Esophagus squamous epithelium (tissue), 5 donors: ENCODE measurements around the gene WLS. TPM values are rescaled to one million over a fixed set of nuclear protein-coding genes. Genes with fewer than 3 reads are reported as not detected.

Source experiments
- DNase-seq: peaks from one replicate; lab custom pipeline; 2025; lab: John Stamatoyannopoulos, UW
- H3K27ac ChIP-seq, 4 donors: fragments of 200-600 bp; sonication (generic); one replicate each; pipeline ENCODE4 v1.5.1; 2016 to 2019; ENCODE audit warnings: mild to moderate bottlenecking in 1 of 4
- H3K27me3 ChIP-seq, 4 donors: fragments of 200-600 bp; sonication (generic); 1 replicate in 3 of 4; 2 replicates in 1 of 4; pipeline versions ENCODE4 v1.5.1 to v1.6.0; 2017 to 2021; ENCODE audit warnings: antibody characterized with exemption in 1 of 4
- H3K36me3 ChIP-seq, 3 donors: fragments of 200-600 bp; sonication (generic); one replicate each; pipeline ENCODE4 v1.5.1; 2016 to 2019
- H3K4me1 ChIP-seq, 3 donors: fragments of 200-600 bp; sonication (generic); one replicate each; pipeline ENCODE4 v1.5.1; 2017 to 2019
- H3K4me3 ChIP-seq, 4 donors: fragments of 200-600 bp; sonication (generic); 1 replicate in 3 of 4; 2 replicates in 1 of 4; pipeline ENCODE4 v1.5.1; 2016 to 2019; ENCODE audit warnings: mild to moderate bottlenecking in 2 of 4, moderate library complexity in 1 of 4
- H3K9me3 ChIP-seq, 3 donors: fragments of 200-600 bp; sonication (generic); one replicate each; pipeline ENCODE4 v1.5.1; 2016 to 2019
- CTCF ChIP-seq, 6 experiments: fragments of 450-650 bp in 4 of 6; fragments of 200-600 bp in 2 of 6; sonication (generic) in 2 of 6; IDR thresholded peaks; one replicate each; pipeline ENCODE4 v1.5.1; 2016 to 2019; ENCODE audit warnings: antibody characterized with exemption in 6 of 6, mild to moderate bottlenecking in 4 of 6, moderate library complexity in 4 of 6
- POLR2A ChIP-seq, 4 donors: fragments of 450-650 bp; IDR thresholded peaks; one replicate each; pipeline ENCODE4 v1.6.1; 2017; ENCODE audit warnings: antibody characterized with exemption in 4 of 4, mild to moderate bottlenecking in 4 of 4, moderate library complexity in 3 of 4
- WGBS, 2 donors: methylation state at CpG; one replicate each; pipeline ENCODE4 v1.1.5; 2018; 5-methylcytosine and 5-hydroxymethylcytosine counted together
- intact Hi-C: fragments of 100-400 bp; cut with DNase I; formaldehyde crosslinking; loops from one replicate; pipeline ENCODE4 v1.15.0; 2022
- total RNA-seq, 4 donors: library from RNA; depleted of rRNA; stranded (reverse); fragments of >200 nt; gene quantifications; one replicate each; pipeline ENCODE4 v1.1.0, GENCODE V29; 2016
- donor health status: DM: yes; HTN: yes; CAD: no.

WLS gene
- total RNA-seq, 4 donors from 2014 or later = 30.4 to 87.8 (median 60.0) TPM

GRCh38 chr1:68147534-68148171, 84.7 kb downstream of the WLS start:
- Histone ChIP-seq H3K4me1 (peaks cover 0 to 16% (median 0%) of the 10 kb centered on the region in 3 donors), H3K27ac (no peak overlapping the region), H3K9me3 (no peaks in the 10 kb centered on the region), H3K27me3 (no peaks in the 10 kb centered on the region), H3K4me3 (no peak overlapping the region), H3K36me3 (peaks cover 3 to 95% (median 15%) of the 10 kb centered on the region in 3 donors)
- no peak for TF ChIP-seq POLR2A (IDR thresholded peaks at IDR 0.05)
- TF ChIP-seq CTCF (IDR thresholded peaks at IDR 0.05) = no peak
- DNase-seq = no peak
- 56 to 85% methylated on average over 4 of the region's 4 CpGs for WGBS, 2 donors
- intact Hi-C loops = no loop called here

GRCh38 chr1:68145418-68146126, 86.8 kb downstream of the WLS start:
- no peaks in the 10 kb centered on the region for H3K27me3 ChIP-seq
- 57 to 58% methylated on average over 10 of the region's 10 CpGs for WGBS, 2 donors
- no peak overlapping the region for H3K4me3 ChIP-seq
- peak overlapping the region in 3 of 4 donors; percentile 5 to 42 (median 6) for H3K27ac ChIP-seq
- H3K4me1 ChIP-seq = peaks cover 0 to 32% (median 6%) of the 10 kb centered on the region in 3 donors
- no peak for DNase-seq
- no peaks in the 10 kb centered on the region for H3K9me3 ChIP-seq
- TF ChIP-seq POLR2A (IDR thresholded peaks at IDR 0.05) = no peak
- TF ChIP-seq CTCF (IDR thresholded peaks at IDR 0.05) = no peak
- peaks cover 3 to 95% (median 15%) of the 10 kb centered on the region in 3 donors for H3K36me3 ChIP-seq
- intact Hi-C loops = no loop called here

GRCh38 chr1:68144856-68145255, 87.5 kb downstream of the WLS start:
- Histone ChIP-seq H3K27ac (peak overlapping the region in 1 of 4 donors; percentile 42), H3K4me3 (no peak overlapping the region), H3K36me3 (peaks cover under 1 to 95% (median 15%) of the 10 kb centered on the region in 3 donors), H3K9me3 (no peaks in the 10 kb centered on the region), H3K4me1 (peaks cover 0 to 32% (median 6%) of the 10 kb centered on the region in 3 donors), H3K27me3 (no peaks in the 10 kb centered on the region)
- DNase-seq = no peak
- TF ChIP-seq POLR2A (IDR thresholded peaks at IDR 0.05) (no peak), CTCF (IDR thresholded peaks at IDR 0.05) (no peak)
- intact Hi-C loops = no loop called here
- 88 to 96% methylated on average over 4 of the region's 4 CpGs for WGBS, 2 donors

GRCh38 chr1:68143633-68144032, 88.7 kb downstream of the WLS start:
- 60% methylated on average over 2 of the region's 2 CpGs for WGBS, 2 donors
- peaks cover 0 to 32% (median 6%) of the 10 kb centered on the region in 3 donors for H3K4me1 ChIP-seq
- H3K27ac ChIP-seq = no peak overlapping the region

More at GRCh38 chr1:68143633-68144032, 88.7 kb downstream of the WLS start:
- H3K36me3 ChIP-seq = peaks cover 0 to 94% (median 14%) of the 10 kb centered on the region in 3 donors
- DNase-seq = no peak
- intact Hi-C loops = no loop called here
- no peak for TF ChIP-seq POLR2A (IDR thresholded peaks at IDR 0.05)
- TF ChIP-seq CTCF (IDR thresholded peaks at IDR 0.05) = no peak
- H3K9me3 ChIP-seq = no peaks in the 10 kb centered on the region
- no peak overlapping the region for H3K4me3 ChIP-seq
- no peaks in the 10 kb centered on the region for H3K27me3 ChIP-seq
